ENCODE measurements around the gene TOMM34.

TOMM34 gene

GRCh38 chr20:44909872-44910689 is 50.1 kb downstream of the TOMM34 start, which contains the start of gene PABPC1L:
TSS of gene PABPC1L (plus strand) at chr20:44910060. CDS start at chr20:44910144, 84 bp downstream.
- DNase-seq (ENCODE audit: low spot score) = peak; percentile 99

GRCh38 chr20:44908987-44909871 is 51.0 kb downstream of the TOMM34 start:
- peak overlapping the region; percentile 64 for H3K27ac ChIP-seq
- POLR2A ChIA-PET (ENCODE audit: low non-redundant PET) = interaction anchor here (0.5 to 0.6 kb wide), 4 partner anchors 20 to 466 kb away, joined by 3 to 4 read pairs (median 4); no protein-coding TSS in a partner anchor
- no peak for DNase-seq (ENCODE audit: low spot score)
- no peak for TF ChIP-seq CTCF (conservative IDR thresholded peaks at IDR 0.05; ENCODE audit: low read depth)
- CTCF ChIA-PET = interaction anchor here (0.5 to 1.0 kb wide), 4 partner anchors 16 to 345 kb away, joined by 3 to 6 read pairs (median 3); no protein-coding TSS in a partner anchor

More at GRCh38 chr20:44909872-44910689, 50.1 kb downstream of the TOMM34 start, which contains the start of gene PABPC1L:
- TF ChIP-seq CTCF (conservative IDR thresholded peaks at IDR 0.05; ENCODE audit: low read depth) = no peak
- ChIA-PET POLR2A (ENCODE audit: low non-redundant PET) (interaction anchor here (0.5 to 1.0 kb wide), 6 partner anchors 21 to 466 kb away, joined by 3 to 10 read pairs (median 4); no protein-coding TSS in a partner anchor), CTCF (interaction anchor here (0.5 to 1.0 kb wide), 3 partner anchors 17 to 49 kb away, joined by 3 to 6 read pairs (median 3); no protein-coding TSS in a partner anchor)
- H3K27ac ChIP-seq = peak within 1 kb of the TSS; percentile 64

- no peak for DNase-seq (ENCODE audit: low spot score)
- no peak overlapping the region for H3K27ac ChIP-seq
- ChIA-PET CTCF (no interaction called here), POLR2A (ENCODE audit: low non-redundant PET) (no interaction called here)
- TF ChIP-seq CTCF (conservative IDR thresholded peaks at IDR 0.05; ENCODE audit: low read depth) = no peak
These were observed 55.8 kb downstream of the TOMM34 start for GRCh38 chr20:44904377-44904776.

GRCh38 chr20:44901974-44902373 is 58.2 kb downstream of the TOMM34 start:
- ChIA-PET POLR2A (ENCODE audit: low non-redundant PET) (no interaction called here), CTCF (interaction anchor here (0.6 kb wide), 3 partner anchors 10 to 31 kb away, joined by 3 to 4 read pairs (median 3); no protein-coding TSS in a partner anchor)
- TF ChIP-seq CTCF (conservative IDR thresholded peaks at IDR 0.05; ENCODE audit: low read depth) = no peak
- H3K27ac ChIP-seq = no peak overlapping the region
- DNase-seq (ENCODE audit: low spot score) = peak; percentile 67

- ChIA-PET POLR2A (ENCODE audit: low non-redundant PET) (no interaction called here), CTCF (interaction anchor here (0.6 kb wide), 1 partner anchor 515 kb away, joined by 3 read pairs; no protein-coding TSS in a partner anchor)
- DNase-seq (ENCODE audit: low spot score) = no peak
- TF ChIP-seq CTCF (conservative IDR thresholded peaks at IDR 0.05; ENCODE audit: low read depth) = no peak
- no peak overlapping the region for H3K27ac ChIP-seq
These were observed 59.9 kb downstream of the TOMM34 start for GRCh38 chr20:44900231-44900854.
